Gastrocnemius medialis (tissue), 4 donors: ENCODE results near the gene SLC22A4. TPM values are rescaled to one million over a fixed set of nuclear protein-coding genes. Genes with fewer than 3 reads are reported as not detected.

Experiments
- ATAC-seq, 2 donors: fragments of 150-250 bp; one replicate each; pipeline ENCODE4 v1.9.1; 2016
- DNase-seq, 2 donors: peaks; one replicate each; pipeline ENCODE4 v3.0.0-alpha.2; 2019
- H3K27ac ChIP-seq, 4 donors: fragments of 200-600 bp; sonication (generic); 1 replicate in 1 of 4; 2 replicates in 3 of 4; pipeline ENCODE4 v1.5.1; 2016 to 2018; ENCODE audit warnings: mild to moderate bottlenecking in 2 of 4, moderate library complexity in 1 of 4
- H3K27me3 ChIP-seq, 3 donors: fragments of 200-600 bp; sonication (generic) in 2 of 3; 1 replicate in 1 of 3; 2 replicates in 2 of 3; pipeline versions ENCODE4 v1.5.1 to v1.6.0; 2016 to 2019; ENCODE audit warnings: mild to moderate bottlenecking in 1 of 3, moderate library complexity in 1 of 3
- H3K36me3 ChIP-seq, 2 donors: fragments of 200-600 bp; sonication (generic) in 1 of 2; one replicate each; pipeline ENCODE4 v1.5.1; 2017 to 2018
- H3K4me1 ChIP-seq, 2 donors: fragments of 200-600 bp; sonication (generic) in 1 of 2; one replicate each; pipeline ENCODE4 v1.5.1; 2016 to 2017; ENCODE audit warnings: mild to moderate bottlenecking in 2 of 2
- H3K4me3 ChIP-seq, 4 donors: fragments of 200-600 bp; sonication (generic) in 3 of 4; 1 replicate in 1 of 4; 2 replicates in 3 of 4; pipeline ENCODE4 v1.5.1; 2016 to 2019; ENCODE audit warnings: mild to moderate bottlenecking in 2 of 4
- H3K9me3 ChIP-seq, 3 donors: fragments of 200-600 bp; sonication (generic) in 2 of 3; 1 replicate in 1 of 3; 2 replicates in 2 of 3; pipeline ENCODE4 v1.5.1; 2016 to 2019
- CTCF ChIP-seq, 5 experiments: fragments of 450-650 bp in 3 of 5; fragments of 200-600 bp in 2 of 5; sonication (generic) in 2 of 5; IDR thresholded peaks in 4 of 5; conservative IDR thresholded peaks in 1 of 5; 1 replicate in 4 of 5; 2 replicates in 1 of 5; pipeline ENCODE4 v1.5.1; 2016 to 2019; ENCODE audit warnings: antibody characterized with exemption in 5 of 5, mild to moderate bottlenecking in 3 of 5, moderate library complexity in 3 of 5
- POLR2A ChIP-seq, 2 donors: fragments of 450-650 bp; IDR thresholded peaks; one replicate each; pipeline ENCODE4 v1.6.1; 2017; ENCODE audit warnings: antibody characterized with exemption in 2 of 2, mild to moderate bottlenecking in 2 of 2, moderate library complexity in 2 of 2
- in situ Hi-C, 4 donors: fragments of 200-750 bp; cut with MboI; loops; one replicate each; pipeline versions ENCODE4 v1.15.0 to v1.8.0; 2017; ENCODE audit warnings: low sequenced_read_pairs in 4 of 4
- intact Hi-C: fragments of 100-400 bp; cut with DNase I; formaldehyde crosslinking; loops from one replicate; pipeline ENCODE4 v1.15.1; 2023; ENCODE audit warnings: low total_unique reads
- total RNA-seq, 4 donors: library from RNA; depleted of rRNA; stranded (reverse); fragments of >200 nt; gene quantifications; one replicate each; pipeline versions ENCODE4 v1.1.0 to v1.2.3, GENCODE V29; 2016

The SLC22A4 gene
- total RNA-seq, 4 donors from 2014 or later: 5.4 to 6.7 (median 6.2) TPM

- Histone ChIP-seq H3K9me3 (no peaks in the 10 kb centered on the region), H3K36me3 (no peaks in the 10 kb centered on the region), H3K4me3 (no peak overlapping the region), H3K27ac (no peak overlapping the region), H3K27me3 (no peaks in the 10 kb centered on the region), H3K4me1 (peaks cover 5 to 6% of the 10 kb centered on the region in 2 donors)
- in situ Hi-C loops (loop anchor here in 3 of 4 donors (10.0 to 25.0 kb wide), 4 partner anchors 101 to 238 kb away; partner anchors contain the start of gene IRF1 (in 1 of the 3)), intact Hi-C loops (no loop called here)
- no peak for TF ChIP-seq CTCF (IDR thresholded peaks at IDR 0.05 in 4 of 5, conservative IDR thresholded peaks at IDR 0.05 in 1 of 5)
- TF ChIP-seq POLR2A (IDR thresholded peaks at IDR 0.05): no peak
- DNase-seq (no peak), ATAC-seq (no peak)
Observed at GRCh38 chr5:132274050-132274792, 20.0 kb upstream of the SLC22A4 start.

GRCh38 chr5:132275367-132276220 lies 18.6 kb upstream of the SLC22A4 start:
- no peaks in the 10 kb centered on the region for H3K27me3 ChIP-seq
- no peak for ATAC-seq
- no peak overlapping the region for H3K4me3 ChIP-seq
- no peaks in the 10 kb centered on the region for H3K36me3 ChIP-seq
- intact Hi-C loops: no loop called here
- no peak overlapping the region for H3K27ac ChIP-seq
- no peaks in the 10 kb centered on the region for H3K9me3 ChIP-seq
- no peak for TF ChIP-seq CTCF (IDR thresholded peaks at IDR 0.05 in 4 of 5, conservative IDR thresholded peaks at IDR 0.05 in 1 of 5)
- no peak for TF ChIP-seq POLR2A (IDR thresholded peaks at IDR 0.05)
- in situ Hi-C loops: loop anchor here in 2 of 4 donors (10.0 kb wide), 3 partner anchors 99 to 229 kb away; partner anchors contain the start of gene IRF1 (in 1 of the 2)
- DNase-seq: no peak
- H3K4me1 ChIP-seq: peaks cover 5 to 6% of the 10 kb centered on the region in 2 donors

- H3K4me1 ChIP-seq: peaks cover 5 to 6% of the 10 kb centered on the region in 2 donors
- TF ChIP-seq CTCF (IDR thresholded peaks at IDR 0.05 in 4 of 5, conservative IDR thresholded peaks at IDR 0.05 in 1 of 5) (no peak), POLR2A (IDR thresholded peaks at IDR 0.05) (no peak)
- intact Hi-C loops (no loop called here), in situ Hi-C loops (loop anchor here in 2 of 4 donors (10.0 kb wide), 3 partner anchors 98 to 228 kb away; partner anchors contain the start of gene IRF1 (in 1 of the 2))
- no peaks in the 10 kb centered on the region for H3K27me3 ChIP-seq
- no peak overlapping the region for H3K27ac ChIP-seq
- no peaks in the 10 kb centered on the region for H3K9me3 ChIP-seq
- DNase-seq: no peak
- ATAC-seq: no peak
- no peak overlapping the region for H3K4me3 ChIP-seq
- no peaks in the 10 kb centered on the region for H3K36me3 ChIP-seq
Observed at GRCh38 chr5:132277256-132277655, 16.9 kb upstream of the SLC22A4 start.

- DNase-seq (no peak), ATAC-seq (no peak)
- Histone ChIP-seq H3K9me3 (no peaks in the 10 kb centered on the region), H3K36me3 (no peaks in the 10 kb centered on the region), H3K27me3 (no peaks in the 10 kb centered on the region), H3K4me3 (no peak overlapping the region), H3K4me1 (no peaks in the 10 kb centered on the region), H3K27ac (no peak overlapping the region)
- TF ChIP-seq CTCF (IDR thresholded peaks at IDR 0.05 in 4 of 5, conservative IDR thresholded peaks at IDR 0.05 in 1 of 5) (no peak), POLR2A (IDR thresholded peaks at IDR 0.05) (no peak)
- in situ Hi-C loops (loop anchor here in 2 of 4 donors (10.0 kb wide), 3 partner anchors 97 to 227 kb away; partner anchors contain the start of gene IRF1 (in 1 of the 2)), intact Hi-C loops (no loop called here)
Observed at GRCh38 chr5:132277971-132278853, 16.0 kb upstream of the SLC22A4 start.
